ENCODE measurements around the gene TMEM266.

Gene TMEM266

DNA sequence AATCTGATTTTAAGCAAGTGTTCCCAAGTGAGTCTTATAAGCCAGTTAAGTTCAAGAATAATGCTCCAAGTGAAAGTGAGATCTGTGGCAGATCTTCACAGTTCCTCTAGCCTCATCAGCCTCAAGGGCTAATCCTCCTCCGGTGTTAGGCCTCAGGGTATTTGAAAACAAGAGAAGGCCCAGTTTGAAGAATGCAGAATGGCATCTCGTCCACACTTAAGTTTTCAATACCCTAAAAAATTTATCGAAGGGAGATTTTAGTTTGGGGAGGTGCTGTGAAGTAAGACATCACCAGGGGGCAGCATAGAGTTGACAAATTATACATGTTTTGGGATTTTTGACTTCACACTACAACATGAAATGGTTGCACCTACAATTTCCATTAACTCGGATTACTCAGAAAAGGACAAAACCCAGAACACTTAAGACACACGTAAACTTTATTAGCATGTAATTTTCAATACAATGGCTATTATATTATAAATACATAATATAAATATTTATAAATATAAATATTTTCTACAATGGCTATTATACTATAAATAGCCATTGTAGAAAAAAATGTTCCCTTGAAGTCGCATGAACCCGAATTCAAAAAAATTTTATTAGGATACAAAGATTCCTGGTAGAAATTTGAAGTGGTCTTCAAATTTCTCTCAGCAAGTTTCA is 2.3 kb upstream of the TMEM266 start:
- Histone ChIP-seq H3K4me3 (ENCODE audit: low read depth, low read length) (no peak overlapping the region), H3K9me3 (no peaks in the 10 kb centered on the region), H3K27me3 (peaks cover 88% of the 10 kb centered on the region), H3K36me3 (no peaks in the 10 kb centered on the region), H3K4me1 (no peaks in the 10 kb centered on the region; the same call in 1 of the 2 replicates)
- TF ChIP-seq, protein P1, sequence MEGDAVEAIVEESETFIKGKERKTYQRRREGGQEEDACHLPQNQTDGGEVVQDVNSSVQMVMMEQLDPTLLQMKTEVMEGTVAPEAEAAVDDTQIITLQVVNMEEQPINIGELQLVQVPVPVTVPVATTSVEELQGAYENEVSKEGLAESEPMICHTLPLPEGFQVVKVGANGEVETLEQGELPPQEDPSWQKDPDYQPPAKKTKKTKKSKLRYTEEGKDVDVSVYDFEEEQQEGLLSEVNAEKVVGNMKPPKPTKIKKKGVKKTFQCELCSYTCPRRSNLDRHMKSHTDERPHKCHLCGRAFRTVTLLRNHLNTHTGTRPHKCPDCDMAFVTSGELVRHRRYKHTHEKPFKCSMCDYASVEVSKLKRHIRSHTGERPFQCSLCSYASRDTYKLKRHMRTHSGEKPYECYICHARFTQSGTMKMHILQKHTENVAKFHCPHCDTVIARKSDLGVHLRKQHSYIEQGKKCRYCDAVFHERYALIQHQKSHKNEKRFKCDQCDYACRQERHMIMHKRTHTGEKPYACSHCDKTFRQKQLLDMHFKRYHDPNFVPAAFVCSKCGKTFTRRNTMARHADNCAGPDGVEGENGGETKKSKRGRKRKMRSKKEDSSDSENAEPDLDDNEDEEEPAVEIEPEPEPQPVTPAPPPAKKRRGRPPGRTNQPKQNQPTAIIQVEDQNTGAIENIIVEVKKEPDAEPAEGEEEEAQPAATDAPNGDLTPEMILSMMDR (IDR thresholded peaks at IDR 0.05; ENCODE audit: low read depth, low read length) = peak; percentile 84
- DNase-seq = peak; percentile 32

DNA sequence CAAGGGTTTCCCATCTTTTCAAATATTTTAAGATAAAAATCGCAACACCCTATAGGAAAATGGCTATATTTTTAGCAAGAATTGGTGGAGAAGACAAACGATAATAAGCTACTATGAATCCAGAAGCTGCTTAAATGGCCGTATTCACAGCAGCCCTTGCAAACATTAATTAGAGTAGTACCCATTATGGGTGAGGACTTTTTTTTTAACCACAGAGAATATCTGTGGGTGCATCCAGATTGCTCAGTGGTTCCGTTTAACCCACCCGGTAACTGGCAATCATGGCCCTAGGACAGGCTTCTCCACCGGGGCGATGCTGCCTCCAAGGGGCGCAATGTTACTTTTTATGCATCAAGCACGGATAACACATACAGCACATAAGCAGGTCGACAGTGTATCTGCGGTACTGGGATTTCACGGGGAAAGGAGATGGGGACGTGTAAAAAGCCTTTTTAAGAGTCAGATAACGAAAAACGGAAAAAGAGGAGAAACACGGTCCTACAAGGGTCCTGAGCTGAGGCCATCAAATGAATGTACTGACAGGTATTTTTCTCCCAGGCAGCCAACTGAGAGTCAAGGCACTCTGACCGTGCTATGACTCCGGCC is 968 bp upstream of the TMEM266 start:
- Histone ChIP-seq H3K9me3 (no peaks in the 10 kb centered on the region), H3K4me1 (no peaks in the 10 kb centered on the region; the same call in 1 of the 2 replicates), H3K27me3 (peaks cover 88% of the 10 kb centered on the region), H3K36me3 (no peaks in the 10 kb centered on the region), H3K4me3 (ENCODE audit: low read depth, low read length) (peak overlapping the region; percentile 52)
- TF ChIP-seq, protein P1 (IDR thresholded peaks at IDR 0.05; ENCODE audit: low read depth, low read length) = peak; percentile 31; the same call in 1 of the 2 replicates
- peak; percentile 21 for DNase-seq

DNA sequence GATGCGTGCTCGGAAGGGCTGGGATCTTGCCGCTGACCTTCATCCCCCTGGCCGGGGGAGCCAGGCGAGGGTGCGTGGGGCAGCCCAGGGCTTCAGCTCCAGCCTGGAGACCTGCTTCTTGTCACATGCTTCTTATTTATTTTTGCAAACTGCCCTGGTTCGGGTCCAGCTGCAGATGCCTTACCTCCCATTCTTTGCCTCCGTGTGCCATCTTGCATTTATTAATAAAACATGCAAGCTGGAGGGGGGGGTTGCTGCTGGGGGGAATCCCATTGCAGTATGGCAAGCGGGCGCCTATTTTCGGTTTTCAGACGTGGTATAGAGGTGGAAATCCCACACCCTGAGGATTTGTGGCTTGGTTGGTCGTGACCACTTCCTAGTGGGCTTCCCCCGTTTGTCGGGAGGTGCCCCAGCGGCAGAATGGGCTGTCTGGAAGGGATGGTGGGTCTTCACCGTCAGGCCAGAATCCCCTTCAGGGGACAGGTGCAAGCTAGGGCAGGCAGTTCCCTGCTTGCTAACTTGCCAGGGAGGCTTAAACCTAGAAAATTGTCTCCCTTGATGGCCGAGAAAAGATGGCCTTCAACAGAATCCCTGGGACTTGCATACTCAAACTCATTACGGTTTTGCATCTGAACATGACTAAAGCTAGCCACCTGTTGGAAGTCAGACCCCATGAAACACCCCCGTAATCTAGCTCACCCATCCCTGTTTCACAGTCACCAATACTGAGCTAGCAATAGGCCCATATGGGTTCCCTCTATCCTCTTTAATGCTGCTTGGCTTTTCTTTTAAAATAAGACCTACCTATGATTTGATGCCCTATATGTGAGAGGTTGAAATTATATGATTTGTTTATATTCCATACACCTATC is 569 bp downstream of the TMEM266 start:
- peak overlapping the region; percentile 47 for H3K4me3 ChIP-seq (ENCODE audit: low read depth, low read length)
- peaks cover 87% of the 10 kb centered on the region for H3K27me3 ChIP-seq
- no peaks in the 10 kb centered on the region for H3K36me3 ChIP-seq
- DNase-seq = no peak
- H3K9me3 ChIP-seq = no peaks in the 10 kb centered on the region
- H3K4me1 ChIP-seq = no peaks in the 10 kb centered on the region; the same call in 1 of the 2 replicates
- TF ChIP-seq, protein P1 (IDR thresholded peaks at IDR 0.05; ENCODE audit: low read depth, low read length) = no peak

DNA sequence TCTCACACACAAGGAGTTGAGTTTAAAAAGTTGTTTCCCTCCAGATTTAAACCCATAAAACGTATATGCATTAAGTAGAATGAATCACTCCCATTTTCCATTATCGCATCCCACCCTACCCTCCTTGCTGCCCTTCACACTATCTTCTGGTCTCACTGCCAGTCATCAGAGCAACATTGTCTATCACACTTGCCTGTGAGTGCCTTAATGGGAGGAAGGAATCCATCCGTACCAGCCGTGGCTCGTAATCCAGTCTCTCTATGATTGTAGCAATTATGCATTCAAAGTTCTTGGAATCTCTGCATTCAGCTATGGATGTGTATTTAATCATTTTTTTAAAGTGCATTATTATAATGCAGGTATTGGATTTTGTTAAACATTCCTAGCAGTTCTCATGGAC is 1.9 kb downstream of the TMEM266 start:
- H3K4me3 ChIP-seq (ENCODE audit: low read depth, low read length) = no peak overlapping the region
- H3K36me3 ChIP-seq = no peaks in the 10 kb centered on the region
- DNase-seq = no peak
- no peaks in the 10 kb centered on the region for H3K9me3 ChIP-seq
- H3K27me3 ChIP-seq = peaks cover 85% of the 10 kb centered on the region
- TF ChIP-seq, protein P1 (IDR thresholded peaks at IDR 0.05; ENCODE audit: low read depth, low read length) = no peak
- no peaks in the 10 kb centered on the region; the same call in 1 of the 2 replicates for H3K4me1 ChIP-seq

DNA sequence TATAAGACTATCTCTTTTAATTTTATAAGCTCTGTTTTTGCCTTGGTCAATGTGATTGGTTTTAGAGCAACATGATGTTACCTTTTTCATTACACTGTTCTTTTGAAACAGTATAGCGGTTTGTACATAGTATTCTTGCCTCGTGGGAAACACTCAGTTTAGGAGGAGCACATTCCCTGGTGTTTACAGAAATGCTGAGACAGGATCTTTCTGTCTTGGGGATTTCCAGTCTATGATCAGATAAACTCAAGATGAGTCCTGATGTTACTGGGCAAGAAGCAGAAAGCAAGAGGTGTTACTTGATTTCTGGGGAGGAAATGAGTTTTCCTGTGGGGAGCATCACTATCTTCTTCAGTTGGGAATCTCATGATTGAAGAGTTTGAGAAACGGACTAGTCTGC is 2.5 kb downstream of the TMEM266 start:
- H3K9me3 ChIP-seq = no peaks in the 10 kb centered on the region
- no peak overlapping the region for H3K4me3 ChIP-seq (ENCODE audit: low read depth, low read length)
- peaks cover 88% of the 10 kb centered on the region for H3K27me3 ChIP-seq
- H3K36me3 ChIP-seq = no peaks in the 10 kb centered on the region
- TF ChIP-seq, protein P1 (IDR thresholded peaks at IDR 0.05; ENCODE audit: low read depth, low read length) = no peak
- no peak for DNase-seq
- H3K4me1 ChIP-seq = no peaks in the 10 kb centered on the region; the same call in 1 of the 2 replicates
